ENCODE measurements around the gene PELI2.

- TF ChIP-seq CTCF (IDR thresholded peaks at IDR 0.05) = no peak
- no peak for TF ChIP-seq POLR2A (IDR thresholded peaks at IDR 0.05)
Measured at GRCh38 chr14:56197150-56197549, 78.9 kb downstream of the PELI2 start.
